ENCODE measurements around the gene NQO2. TPM values are rescaled to one million over a fixed set of nuclear protein-coding genes. Genes with fewer than 3 reads are reported as not detected.

The NQO2 gene
- 21.5 and 26.8 TPM in 2 replicates for total RNA-seq (2014; rRNA removed)
- Bru-seq, nascent RNA: percentile 69 among the genes with signal in this experiment
- percentile 71 among the genes with signal in this experiment for BruChase-seq, experiment 1, labeled RNA remaining after a 6-hour chase
- percentile 71 among the genes with signal in this experiment for BruChase-seq, experiment 2, labeled RNA remaining after a 2-hour chase
- long read RNA-seq, full-length matches to known transcripts: 8 of 32 reads
- long read RNA-seq, partial matches to known transcripts: 5 of 32 reads
- long read RNA-seq, other reads (novel, unspliced or antisense): 19 of 32 reads

DNA sequence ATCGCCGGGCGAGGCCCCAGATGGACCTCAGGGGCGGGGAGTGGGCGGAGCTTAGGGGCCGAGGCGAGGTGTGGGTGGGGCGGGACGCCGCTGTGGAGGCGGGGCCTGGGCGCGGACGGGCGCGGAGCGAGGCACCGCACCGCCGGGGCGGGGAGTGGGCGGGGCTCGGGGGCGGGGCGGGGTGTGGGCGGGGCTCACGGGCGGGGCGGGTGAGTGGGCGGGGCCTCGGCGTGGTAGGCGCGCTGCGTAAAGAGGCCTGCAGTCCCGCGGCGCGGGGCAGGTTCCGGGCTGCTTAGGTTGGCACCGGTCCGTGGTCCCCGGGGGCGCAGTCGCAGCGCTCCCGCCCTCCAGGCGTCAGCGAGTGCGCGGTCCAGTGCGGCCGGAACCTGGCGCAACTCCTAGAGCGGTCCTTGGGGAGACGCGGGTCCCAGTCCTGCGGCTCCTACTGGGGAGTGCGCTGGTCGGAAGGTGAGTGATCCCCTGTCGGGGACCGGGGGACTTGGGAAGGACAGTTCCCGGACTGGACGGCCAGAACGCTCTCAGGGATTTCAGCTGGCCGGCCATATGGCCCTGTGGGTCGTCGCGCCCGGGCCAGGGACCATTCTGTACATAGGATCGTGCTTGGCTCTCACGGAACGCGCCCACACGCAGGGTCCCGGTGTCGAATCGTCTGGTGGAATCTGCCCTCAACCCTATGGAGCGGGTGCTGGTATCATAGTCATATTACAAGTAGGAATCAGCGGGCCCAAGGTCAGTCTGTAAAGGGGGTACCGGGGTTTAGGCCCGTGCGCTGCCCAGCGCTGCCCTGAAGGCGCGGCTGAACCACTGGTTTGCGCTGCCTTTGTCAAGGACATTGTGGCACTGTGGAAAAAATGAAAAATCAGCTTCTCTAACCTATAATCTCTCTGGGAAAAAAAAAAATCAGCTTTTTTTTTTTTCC, at the start of gene NQO2:
Gene NQO2, plus strand, starts transcription at position 277 of the 940 bp plus-strand sequence. CDS start 6,659 bp downstream, outside the sequence.
- ATAC-seq: peak; percentile 78
- CTCF ChIA-PET: interaction anchor here (0.5 to 1.0 kb wide), 6 partner anchors 10 to 262 kb away, joined by 3 to 10 read pairs (median 6); no protein-coding TSS in a partner anchor
- peaks cover 17% of the 10 kb centered on the region for H3K4me1 ChIP-seq (ENCODE audit: insufficient read depth, low read length)
- no peak for TF ChIP-seq CTCF (conservative IDR thresholded peaks at IDR 0.05; ENCODE audit: low read depth, low read length)
- no peak for TF ChIP-seq EZH2phosphoT487 (IDR thresholded peaks at IDR 0.05; ENCODE audit: borderline replicate concordance, low read length)
- TF ChIP-seq EZH2 (IDR thresholded peaks at IDR 0.05; ENCODE audit: low read length, unreplicated experiment): no peak
- DNase-seq: peak; percentile 89
- no peaks in the 10 kb centered on the region for H4K20me1 ChIP-seq (ENCODE audit: low read length)
- peak within 1 kb of the TSS; percentile 85 for H3K9ac ChIP-seq (ENCODE audit: low read length)
- intact Hi-C loops (cut with micrococcal nuclease): loop anchor here (1.0 to 10.0 kb wide), 6 partner anchors 10 to 255 kb away; partner anchors contain the start of genes BPHL and PSMG4
- POLR2A ChIA-PET (ENCODE audit: unreplicated experiment): interaction anchor here (0.5 to 1.0 kb wide), 9 partner anchors 10 to 1021 kb away, joined by 3 to 29 read pairs (median 13); no protein-coding TSS in a partner anchor
- H3K4me3 ChIP-seq (ENCODE audit: low read length): peak within 1 kb of the TSS; percentile 80
- peaks cover 5% of the 10 kb centered on the region; the same call in 1 of the 2 replicates for H3K36me3 ChIP-seq (ENCODE audit: low read depth, low read length)
- no peaks in the 10 kb centered on the region for H3K27me3 ChIP-seq (ENCODE audit: low read length)
- H3F3A ChIP-seq (ENCODE audit: low read length, unreplicated experiment): no peaks in the 10 kb centered on the region
- peak within 1 kb of the TSS; percentile 97 for H2AFZ ChIP-seq (ENCODE audit: low read length)
- H3K79me2 ChIP-seq (ENCODE audit: low read length): peaks cover 19% of the 10 kb centered on the region
- no peaks in the 10 kb centered on the region for H3K9me3 ChIP-seq (ENCODE audit: low read length)
- H3K27ac ChIP-seq (ENCODE audit: low read length): peak within 1 kb of the TSS; percentile 49
- H3K4me2 ChIP-seq (ENCODE audit: low read length): peak within 1 kb of the TSS; percentile 98
- BruUV-seq (replicated peaks): TSS peak; percentile 70
- no peaks in the 10 kb centered on the region for H3K9me2 ChIP-seq (replicated peaks; ENCODE audit: low read length)

DNA sequence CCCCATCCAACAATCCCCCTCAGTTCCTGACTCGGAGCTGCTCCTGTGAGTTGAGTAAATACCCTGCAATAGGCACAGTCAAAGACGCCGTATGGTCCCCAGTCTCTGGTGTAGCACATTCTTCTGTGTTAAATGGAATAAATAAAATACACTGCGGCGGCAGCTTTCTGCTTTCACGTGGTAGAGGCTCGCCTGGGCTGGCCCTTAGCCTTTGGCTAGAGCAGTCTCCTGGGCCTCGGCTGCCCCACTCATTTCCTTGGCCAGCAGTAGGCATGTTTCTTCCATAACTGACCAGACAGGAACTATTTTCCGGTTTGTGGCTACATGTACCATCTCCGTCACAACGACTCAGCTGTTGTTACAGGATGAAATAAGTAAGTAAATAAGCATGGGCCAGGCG, 49.0 kb upstream of the NQO2 start:
- H3K4me2 ChIP-seq (ENCODE audit: low read length): no peak overlapping the region
- ChIA-PET POLR2A (ENCODE audit: unreplicated experiment) (interaction anchor here (0.6 kb wide), 2 partner anchors 36 to 518 kb away, joined by 4 to 13 read pairs; no protein-coding TSS in a partner anchor), CTCF (interaction anchor here (0.6 to 1.0 kb wide), 2 partner anchors 13 to 38 kb away, joined by 3 to 5 read pairs; no protein-coding TSS in a partner anchor)
- no peak for ATAC-seq
- no peaks in the 10 kb centered on the region for H3K79me2 ChIP-seq (ENCODE audit: low read length)
- H3K9me3 ChIP-seq (ENCODE audit: low read length): no peaks in the 10 kb centered on the region
- no peaks in the 10 kb centered on the region for H3F3A ChIP-seq (ENCODE audit: low read length, unreplicated experiment)
- H3K4me1 ChIP-seq (ENCODE audit: insufficient read depth, low read length): peaks cover 13% of the 10 kb centered on the region
- no peaks in the 10 kb centered on the region for H3K9me2 ChIP-seq (replicated peaks; ENCODE audit: low read length)
- H3K36me3 ChIP-seq (ENCODE audit: low read depth, low read length): peaks cover 21% of the 10 kb centered on the region
- H3K4me3 ChIP-seq (ENCODE audit: low read length): no peak overlapping the region
- intact Hi-C loops (cut with micrococcal nuclease): no loop called here
- H3K27me3 ChIP-seq (ENCODE audit: low read length): no peaks in the 10 kb centered on the region
- DNase-seq: peak; percentile 19
- no TSS peak for BruUV-seq (replicated peaks)
- no peaks in the 10 kb centered on the region for H4K20me1 ChIP-seq (ENCODE audit: low read length)
- no peak overlapping the region for H3K9ac ChIP-seq (ENCODE audit: low read length)
- H3K27ac ChIP-seq (ENCODE audit: low read length): no peak overlapping the region
- TF ChIP-seq CTCF (conservative IDR thresholded peaks at IDR 0.05; ENCODE audit: low read depth, low read length) (no peak), EZH2 (IDR thresholded peaks at IDR 0.05; ENCODE audit: low read length, unreplicated experiment) (no peak), EZH2phosphoT487 (IDR thresholded peaks at IDR 0.05; ENCODE audit: borderline replicate concordance, low read length) (no peak)
- no peak overlapping the region for H2AFZ ChIP-seq (ENCODE audit: low read length)

Data from PC-3 (cell line).